Muscle layer of colon (tissue), 2 donors: ENCODE data around the gene NINJ2.

Experiments used
- H3K27ac ChIP-seq: one replicate; pipeline ENCODE4 v1.7.0; 2013; ENCODE audit warnings: low read depth, mild to moderate bottlenecking, low read length, moderate library complexity
- H3K27me3 ChIP-seq, 2 donors: one replicate each; pipeline ENCODE4 v1.7.0; 2013; ENCODE audit warnings: low read length in 2 of 2, mild to moderate bottlenecking in 2 of 2; ENCODE audit not compliant: insufficient read depth in 2 of 2, control insufficient read depth in 1 of 2
- H3K36me3 ChIP-seq: one replicate; pipeline ENCODE4 v1.7.0; 2013; ENCODE audit warnings: mild to moderate bottlenecking, low read length; ENCODE audit not compliant: insufficient read depth
- H3K4me1 ChIP-seq: one replicate; pipeline ENCODE4 v1.7.0; 2013; ENCODE audit warnings: mild to moderate bottlenecking, low read length; ENCODE audit not compliant: insufficient read depth
- H3K4me3 ChIP-seq, 2 donors: one replicate each; pipeline ENCODE4 v1.7.0; 2013; ENCODE audit warnings: low read length in 2 of 2, low read depth in 1 of 2, mild to moderate bottlenecking in 1 of 2, moderate library complexity in 1 of 2
- H3K9ac ChIP-seq: one replicate; pipeline ENCODE4 v1.7.0; 2013; ENCODE audit warnings: low read length
- H3K9me3 ChIP-seq: one replicate; pipeline ENCODE4 v1.7.0; 2013; ENCODE audit warnings: mild to moderate bottlenecking, low read length
- donor health status: abdominal sarcoma.
- donor health status: Adenocarcinoma of cecum.

NINJ2 gene

GRCh38 chr12:668090-668481, 4.8 kb upstream of the NINJ2 start:
- Histone ChIP-seq H3K27me3 (no peaks in the 10 kb centered on the region), H3K9me3 (no peaks in the 10 kb centered on the region)

GRCh38 chr12:666766-667308, 3.6 kb upstream of the NINJ2 start:
- no peak overlapping the region for H3K27ac ChIP-seq
- H3K27me3 ChIP-seq: no peaks in the 10 kb centered on the region
- no peak overlapping the region for H3K9ac ChIP-seq
- H3K4me3 ChIP-seq: no peak overlapping the region
- no peaks in the 10 kb centered on the region for H3K36me3 ChIP-seq
- peaks cover 13% of the 10 kb centered on the region for H3K4me1 ChIP-seq
- H3K9me3 ChIP-seq: no peaks in the 10 kb centered on the region

More at GRCh38 chr12:668090-668481, 4.8 kb upstream of the NINJ2 start:
- Histone ChIP-seq H3K4me1 (peaks cover 3% of the 10 kb centered on the region), H3K36me3 (no peaks in the 10 kb centered on the region), H3K9ac (no peak overlapping the region), H3K27ac (no peak overlapping the region), H3K4me3 (no peak overlapping the region)

GRCh38 chr12:666066-666465, 2.8 kb upstream of the NINJ2 start:
- H3K36me3 ChIP-seq: no peaks in the 10 kb centered on the region
- no peaks in the 10 kb centered on the region for H3K9me3 ChIP-seq
- H3K4me3 ChIP-seq: no peak overlapping the region
- no peak overlapping the region for H3K27ac ChIP-seq
- H3K4me1 ChIP-seq: peaks cover 13% of the 10 kb centered on the region
- no peaks in the 10 kb centered on the region for H3K27me3 ChIP-seq
- no peak overlapping the region for H3K9ac ChIP-seq

GRCh38 chr12:664779-665092, 1.5 kb upstream of the NINJ2 start:
- H3K4me1 ChIP-seq: peaks cover 13% of the 10 kb centered on the region
- no peak overlapping the region for H3K4me3 ChIP-seq
- H3K27me3 ChIP-seq: no peaks in the 10 kb centered on the region
- H3K36me3 ChIP-seq: no peaks in the 10 kb centered on the region
- no peak overlapping the region for H3K9ac ChIP-seq
- H3K27ac ChIP-seq: no peak overlapping the region
- no peaks in the 10 kb centered on the region for H3K9me3 ChIP-seq

GRCh38 chr12:664075-664778, 982 bp upstream of the NINJ2 start:
- H3K27me3 ChIP-seq: no peaks in the 10 kb centered on the region
- H3K27ac ChIP-seq: no peak overlapping the region
- H3K9me3 ChIP-seq: no peaks in the 10 kb centered on the region
- no peaks in the 10 kb centered on the region for H3K36me3 ChIP-seq
- H3K4me1 ChIP-seq: peaks cover 13% of the 10 kb centered on the region
- H3K4me3 ChIP-seq: no peak overlapping the region
- no peak overlapping the region for H3K9ac ChIP-seq

GRCh38 chr12:662566-663292, 516 bp downstream of the NINJ2 start:
- Histone ChIP-seq H3K4me1 (peaks cover 13% of the 10 kb centered on the region), H3K36me3 (no peaks in the 10 kb centered on the region), H3K27ac (no peak overlapping the region), H3K27me3 (no peaks in the 10 kb centered on the region), H3K9me3 (no peaks in the 10 kb centered on the region), H3K9ac (no peak overlapping the region), H3K4me3 (peak overlapping the region in 1 of 2 donors; percentile 29)

- Histone ChIP-seq H3K4me1 (peaks cover 13% of the 10 kb centered on the region), H3K4me3 (peak overlapping the region in 1 of 2 donors; percentile 29), H3K9me3 (no peaks in the 10 kb centered on the region), H3K9ac (no peak overlapping the region), H3K36me3 (no peaks in the 10 kb centered on the region), H3K27me3 (no peaks in the 10 kb centered on the region), H3K27ac (no peak overlapping the region)
Observed at GRCh38 chr12:661720-662486, 1.3 kb downstream of the NINJ2 start.

- Histone ChIP-seq H3K27ac (no peak overlapping the region), H3K36me3 (no peaks in the 10 kb centered on the region)
Observed at GRCh38 chr12:659090-659683, 4.1 kb downstream of the NINJ2 start.

GRCh38 chr12:650983-651382, 12.3 kb downstream of the NINJ2 start:
- H3K4me3 ChIP-seq: no peak overlapping the region
- peaks cover 14% of the 10 kb centered on the region for H3K4me1 ChIP-seq
- H3K9ac ChIP-seq: no peak overlapping the region
- H3K36me3 ChIP-seq: no peaks in the 10 kb centered on the region
- H3K27me3 ChIP-seq: no peaks in the 10 kb centered on the region
- H3K27ac ChIP-seq: no peak overlapping the region
- no peaks in the 10 kb centered on the region for H3K9me3 ChIP-seq

More at GRCh38 chr12:659090-659683, 4.1 kb downstream of the NINJ2 start:
- H3K4me1 ChIP-seq: peaks cover 13% of the 10 kb centered on the region
- H3K9me3 ChIP-seq: no peaks in the 10 kb centered on the region
- H3K4me3 ChIP-seq: no peak overlapping the region
- H3K27me3 ChIP-seq: no peaks in the 10 kb centered on the region
- H3K9ac ChIP-seq: no peak overlapping the region

- Histone ChIP-seq H3K4me1 (peaks cover 41% of the 10 kb centered on the region), H3K9ac (no peak overlapping the region)
Observed at GRCh38 chr12:647385-648085, 15.7 kb downstream of the NINJ2 start.

More at GRCh38 chr12:647385-648085, 15.7 kb downstream of the NINJ2 start:
- H3K4me3 ChIP-seq: no peak overlapping the region
- no peaks in the 10 kb centered on the region for H3K36me3 ChIP-seq
- H3K27ac ChIP-seq: no peak overlapping the region
- H3K27me3 ChIP-seq: no peaks in the 10 kb centered on the region
- H3K9me3 ChIP-seq: no peaks in the 10 kb centered on the region
